GM11168 (cell line): ENCODE results near the gene TDRD1.
"Not testable (repeated sequence)": the region's sequence is repeated elsewhere in the genome, so short reads cannot be mapped to it uniquely, and the experiment has no call there.

Source experiments
- in situ Hi-C: fragments of 300-500 bp; cut with MboI; formaldehyde crosslinking; loops from one replicate; pipeline ENCODE4 v1.12.0; 2022; ENCODE audit warnings: low sequenced_read_pairs; ENCODE audit not compliant: unreplicated experiment

TDRD1 gene

GRCh38 chr10:114179148-114179547 is at the start of gene TDRD1:
TSS of gene TDRD1 (plus strand) at chr10:114179353. CDS start at chr10:114187832, 8,479 bp downstream.
- in situ Hi-C loops: no loop called here

- in situ Hi-C loops: no loop called here
Observed at GRCh38 chr10:114131094-114131493, 48.1 kb upstream of the TDRD1 start.

GRCh38 chr10:114135476-114135875 is 43.7 kb upstream of the TDRD1 start:
- in situ Hi-C loops: no loop called here

GRCh38 chr10:114138581-114138980 is 40.6 kb upstream of the TDRD1 start:
- in situ Hi-C loops: no loop called here

- in situ Hi-C loops: no loop called here
Observed at GRCh38 chr10:114140036-114140435, 39.1 kb upstream of the TDRD1 start.

- in situ Hi-C loops: not testable (repeated sequence)
Observed at GRCh38 chr10:114140827-114141226, 38.3 kb upstream of the TDRD1 start.

GRCh38 chr10:114142018-114142417 is 37.1 kb upstream of the TDRD1 start:
- in situ Hi-C loops: no loop called here

GRCh38 chr10:114143160-114143559 is 36.0 kb upstream of the TDRD1 start:
- in situ Hi-C loops: no loop called here

GRCh38 chr10:114149476-114149875 is 29.7 kb upstream of the TDRD1 start:
- in situ Hi-C loops: not testable (repeated sequence)

- in situ Hi-C loops: no loop called here
Observed at GRCh38 chr10:114151486-114151885, 27.7 kb upstream of the TDRD1 start.

- in situ Hi-C loops: no loop called here
Observed at GRCh38 chr10:114151892-114152291, 27.3 kb upstream of the TDRD1 start.

- in situ Hi-C loops: no loop called here
Observed at GRCh38 chr10:114157912-114158311, 21.2 kb upstream of the TDRD1 start.

- in situ Hi-C loops: no loop called here
Observed at GRCh38 chr10:114163062-114163461, 16.1 kb upstream of the TDRD1 start.

- in situ Hi-C loops: no loop called here
Observed at GRCh38 chr10:114166043-114166442, 13.1 kb upstream of the TDRD1 start.

GRCh38 chr10:114166494-114166893 is 12.7 kb upstream of the TDRD1 start:
- in situ Hi-C loops: no loop called here

- in situ Hi-C loops: no loop called here
Observed at GRCh38 chr10:114167985-114168384, 11.2 kb upstream of the TDRD1 start.

GRCh38 chr10:114168450-114169009 is 10.6 kb upstream of the TDRD1 start:
- in situ Hi-C loops: no loop called here

GRCh38 chr10:114172216-114172615 is 6.9 kb upstream of the TDRD1 start:
- in situ Hi-C loops: no loop called here

GRCh38 chr10:114172776-114173602 is 6.2 kb upstream of the TDRD1 start:
- in situ Hi-C loops: no loop called here

- in situ Hi-C loops: no loop called here
Observed at GRCh38 chr10:114173603-114173920, 5.6 kb upstream of the TDRD1 start.

GRCh38 chr10:114173921-114174694 is 5.0 kb upstream of the TDRD1 start, which contains the start of gene CCDC186:
TSS of gene CCDC186 (minus strand) at chr10:114174203. CDS start at chr10:114163268, 10,935 bp downstream.
- in situ Hi-C loops: no loop called here
